H1 (cell line): Measurements from ENCODE around the gene SPTBN1. TPM values are rescaled to one million over a fixed set of nuclear protein-coding genes. Genes with fewer than 3 reads are reported as not detected.

Experiments
- CTCF ChIA-PET: fragments of 300-600 bp; sonication (Branson Sonifier 250); formaldehyde crosslinking; loops from one replicate; lab custom pipeline; 2021; ENCODE audit not compliant: partially characterized antibody; lab: Charles Lee
- POLR2A ChIA-PET: fragments of 300-600 bp; sonication (Branson Sonifier 250); formaldehyde crosslinking; loops from one replicate; lab custom pipeline; 2021; ENCODE audit warnings: inconsistent platforms; ENCODE audit not compliant: partially characterized antibody; lab: Charles Lee
- DNase-seq, 2 experiments: peaks; one replicate each; pipeline versions ENCODE4 v3.0.0 to v3.0.0-alpha.2; 2010 to 2022; ENCODE audit warnings: low spot score in 2 of 2, low read depth in 1 of 2, mixed read lengths in 1 of 2
- FAIRE-seq: peaks from 2 replicates; lab custom pipeline; 2011; peaks lifted over from hg19 to GRCh38; lab: Jason Lieb, UNC
- H2AFZ ChIP-seq: 2 replicates; pipeline ENCODE4 v1.8.1; 2012; ENCODE audit warnings: low read length, inconsistent platforms
- H2AK5ac ChIP-seq: 2 replicates; pipeline ENCODE4 v1.6.1; 2013; ENCODE audit warnings: low read depth, low read length
- H2BK120ac ChIP-seq: replicated peaks from 2 replicates; pipeline ENCODE3; 2013; ENCODE audit warnings: low read depth, low read length, inconsistent platforms
- H2BK12ac ChIP-seq: 2 replicates; pipeline ENCODE4 v1.6.1; 2013; ENCODE audit warnings: low read depth, low read length
- H2BK15ac ChIP-seq: 2 replicates; pipeline ENCODE4 v1.6.1; 2013; ENCODE audit warnings: low read length
- H2BK20ac ChIP-seq: 2 replicates; pipeline ENCODE4 v1.6.1; 2013; ENCODE audit warnings: low read length
- H2BK5ac ChIP-seq: 2 replicates; pipeline ENCODE4 v1.6.1; 2013; ENCODE audit warnings: low read depth, low read length
- H3K14ac ChIP-seq: 2 replicates; pipeline ENCODE4 v1.6.1; 2013; ENCODE audit warnings: inconsistent platforms; ENCODE audit not compliant: insufficient read length
- H3K18ac ChIP-seq: 2 replicates; pipeline ENCODE4 v1.6.1; 2013; ENCODE audit warnings: low read length; ENCODE audit errors: extremely low read depth
- H3K23ac ChIP-seq: 2 replicates; pipeline ENCODE4 v1.6.1; 2013; ENCODE audit warnings: inconsistent platforms; ENCODE audit not compliant: insufficient read length
- H3K23me2 ChIP-seq: 2 replicates; pipeline ENCODE4 v1.6.1; 2013; ENCODE audit warnings: low read depth, low read length
- H3K27ac ChIP-seq: 2 replicates; pipeline ENCODE4 v1.6.1; 2011; ENCODE audit warnings: low read depth, low read length, inconsistent platforms
- H3K27me3 ChIP-seq, 4 experiments: replicated peaks in 1 of 4; 1 replicate in 1 of 4; 2 replicates in 3 of 4; pipeline versions ENCODE4 v1.6.1 to v1.8.1; 2011 to 2013; ENCODE audit warnings: low read length in 3 of 4, mild to moderate bottlenecking in 3 of 4, inconsistent platforms in 2 of 4, mixed read lengths in 2 of 4, moderate library complexity in 1 of 4; ENCODE audit not compliant: control insufficient read depth in 3 of 4, insufficient read depth in 3 of 4; ENCODE audit errors: extremely low read depth in 1 of 4
- H3K36me3 ChIP-seq, 4 experiments: 2 replicates each; pipeline versions ENCODE4 v1.6.1 to v1.8.1; 2011 to 2013; ENCODE audit warnings: mild to moderate bottlenecking in 4 of 4, low read length in 3 of 4, moderate library complexity in 2 of 4, control low read depth in 1 of 4, inconsistent platforms in 1 of 4; ENCODE audit not compliant: insufficient read depth in 4 of 4, control insufficient read depth in 2 of 4
- H3K4ac ChIP-seq: replicated peaks from 2 replicates; pipeline ENCODE3; 2013; ENCODE audit warnings: low read length, low read depth, mixed read lengths, inconsistent platforms; ENCODE audit not compliant: insufficient read length
- H3K4me1 ChIP-seq, 4 experiments: replicated peaks in 1 of 4; 1 replicate in 1 of 4; 2 replicates in 3 of 4; pipeline versions ENCODE4 v1.6.1 to v1.8.1; 2011 to 2013; ENCODE audit warnings: low read length in 3 of 4, inconsistent platforms in 2 of 4, mixed read lengths in 1 of 4; ENCODE audit not compliant: insufficient read depth in 4 of 4, control insufficient read depth in 3 of 4
- H3K4me2 ChIP-seq, 2 experiments: 2 replicates each; pipeline versions ENCODE4 v1.6.1 to v1.8.1; 2011 to 2013; ENCODE audit warnings: low read depth in 2 of 2, low read length in 2 of 2, control low read depth in 1 of 2, inconsistent platforms in 1 of 2, mild to moderate bottlenecking in 1 of 2; ENCODE audit not compliant: insufficient read depth in 1 of 2
- H3K4me3 ChIP-seq, 4 experiments: fragments of 200-600, 300-600 bp in 1 of 4; sonication (generic), shearing (Covaris generic), sonication (Bioruptor Twin) in 1 of 4; 2 replicates each; pipeline versions ENCODE4 v1.5.1 to v1.8.1; 2011 to 2016; ENCODE audit warnings: low read length in 4 of 4, low read depth in 3 of 4, control low read depth in 2 of 4, inconsistent platforms in 2 of 4, mild to moderate bottlenecking in 2 of 4, mixed read lengths in 1 of 4, moderate library complexity in 1 of 4; ENCODE audit not compliant: insufficient read depth in 2 of 4; ENCODE audit errors: extremely low read depth in 1 of 4
- H3K56ac ChIP-seq: replicated peaks from 2 replicates; pipeline ENCODE3; 2013; ENCODE audit warnings: low read depth, mild to moderate bottlenecking, mixed read lengths, low read length, inconsistent platforms; ENCODE audit not compliant: insufficient read length
- H3K79me1 ChIP-seq: 2 replicates; pipeline ENCODE4 v1.6.1; 2013; ENCODE audit warnings: low read depth, low read length, control low read depth
- H3K79me2 ChIP-seq, 2 experiments: 2 replicates each; pipeline versions ENCODE4 v1.6.1 to v1.8.1; 2012 to 2013; ENCODE audit warnings: low read length in 2 of 2, mild to moderate bottlenecking in 2 of 2, inconsistent platforms in 1 of 2; ENCODE audit not compliant: insufficient read depth in 2 of 2, control insufficient read depth in 1 of 2
- H3K9ac ChIP-seq, 4 experiments: replicated peaks in 1 of 4; 1 replicate in 1 of 4; 2 replicates in 3 of 4; pipeline versions ENCODE4 v1.6.1 to v1.8.1; 2011 to 2013; ENCODE audit warnings: low read depth in 3 of 4, low read length in 3 of 4, control low read depth in 2 of 4, mild to moderate bottlenecking in 2 of 4, moderate library complexity in 2 of 4, inconsistent platforms in 1 of 4; ENCODE audit errors: extremely low read depth in 1 of 4
- H3K9me3 ChIP-seq, 2 experiments: 2 replicates each; pipeline versions ENCODE4 v1.6.1 to v1.8.1; 2012 to 2013; ENCODE audit warnings: mild to moderate bottlenecking in 2 of 2, moderate library complexity in 2 of 2, control low read depth in 1 of 2, inconsistent platforms in 1 of 2, low read depth in 1 of 2, low read length in 1 of 2, mixed read lengths in 1 of 2; ENCODE audit not compliant: insufficient read depth in 2 of 2
- H4K20me1 ChIP-seq, 2 experiments: replicated peaks in 1 of 2; 2 replicates each; pipeline versions ENCODE3 to v1.8.1; 2011 to 2013; ENCODE audit warnings: inconsistent platforms in 2 of 2, low read length in 2 of 2, mild to moderate bottlenecking in 1 of 2; ENCODE audit not compliant: insufficient read depth in 2 of 2, control insufficient read depth in 1 of 2
- H4K5ac ChIP-seq: 2 replicates; pipeline ENCODE4 v1.6.1; 2013; ENCODE audit warnings: low read length, low read depth, mixed read lengths, inconsistent platforms; ENCODE audit not compliant: insufficient read length
- H4K8ac ChIP-seq: 2 replicates; pipeline ENCODE4 v1.8.0; 2013; ENCODE audit warnings: mild to moderate bottlenecking, moderate library complexity, low read length, inconsistent platforms; ENCODE audit not compliant: insufficient read depth; ENCODE audit errors: extremely low read depth
- H4K91ac ChIP-seq: replicated peaks from 2 replicates; pipeline ENCODE3; 2013; ENCODE audit warnings: low read length, mixed read lengths, inconsistent platforms; ENCODE audit not compliant: insufficient read length
- CHD7 ChIP-seq: fragments of 300-600 bp; sonication (generic); IDR thresholded peaks from 2 replicates; pipeline ENCODE4 v1.7.1; 2012; ENCODE audit warnings: low read length, moderate library complexity, mild to moderate bottlenecking, inconsistent platforms; ENCODE audit not compliant: insufficient replicate concordance
- WGBS, 2 experiments: shearing (Covaris generic) in 1 of 2; methylation state at CpG; one replicate each; pipeline versions ENCODE4 v1.1.6 to v1.1.7; 2013 to 2015; ENCODE audit warnings: low lambda C conversion rate in 2 of 2, mixed read lengths in 2 of 2, inconsistent platforms in 1 of 2, low coverage in 1 of 2, missing lambda C conversion rate in 1 of 2; ENCODE audit not compliant: insufficient replicate concordance in 2 of 2, insufficient coverage in 1 of 2, insufficient read length in 1 of 2; ENCODE audit errors: extremely low coverage in 1 of 2, missing lambda C conversion rate in 1 of 2; 5-methylcytosine and 5-hydroxymethylcytosine counted together
- polyA plus RNA-seq, 7 experiments: library from polyadenylated mRNA; depleted of rRNA in 3 of 7; stranded (reverse) in 5 of 7; unstranded in 2 of 7; fragments of >200 nt in 5 of 7; fragments of 200-250 nt in 2 of 7; gene quantifications; 1 replicate in 5 of 7; 2 replicates in 1 of 7; 4 replicates in 1 of 7; pipeline versions ENCODE4 v1.2.1 to v1.2.3, GENCODE V29; 2011 to 2013; ENCODE audit warnings: missing spikeins in 2 of 7, mixed read lengths in 2 of 7
- total RNA-seq: library from RNA; stranded (reverse); fragmentation: NEBNext Ultra II Directional; extraction: Animal tissue kit (Norgen Biotek cat#: 25700); gene quantifications from 2 replicates; pipeline ENCODE4 v1.2.1, GENCODE V29; 2021

Gene SPTBN1
- total and polyA plus RNA-seq, 2 of the 8 experiments (the other 6 are each of a cell fraction or from before 2014, with no cell fraction given), result 31.8 to 180 TPM

GRCh38 chr2:54430649-54431048, 25.5 kb upstream of the SPTBN1 start:
- Histone ChIP-seq H3K9me3 (no peaks in the 10 kb centered on the region), H3K23me2 (no peaks in the 10 kb centered on the region), H3K27ac (no peak overlapping the region), H3K4ac (no peak overlapping the region), H3K14ac (no peak overlapping the region), H2AK5ac (no peak overlapping the region), H2BK5ac (no peak overlapping the region), H3K79me1 (no peaks in the 10 kb centered on the region), H3K79me2 (no peaks in the 10 kb centered on the region), H3K27me3 (no peaks in the 10 kb centered on the region), H4K20me1 (no peaks in the 10 kb centered on the region), H2BK20ac (no peak overlapping the region), H3K18ac (no peak overlapping the region), H3K9ac (no peak overlapping the region), H2AFZ (no peak overlapping the region), H3K56ac (no peak overlapping the region), H4K8ac (no peak overlapping the region), H3K4me2 (no peak overlapping the region), H3K36me3 (no peaks in the 10 kb centered on the region), H4K91ac (no peak overlapping the region), H3K23ac (no peak overlapping the region), H2BK120ac (no peak overlapping the region), H3K4me1 (no peaks in the 10 kb centered on the region), H2BK15ac (no peak overlapping the region), H2BK12ac (no peak overlapping the region), H3K4me3 (no peak overlapping the region), H4K5ac (no peak overlapping the region)
- ChIA-PET POLR2A (no interaction called here), CTCF (no interaction called here)
- FAIRE-seq (no peak), DNase-seq (no peak)
- 88% methylated on average over 5 of the region's 5 CpGs; no CpG with 5 or more reads in 1 of the 2 experiments for WGBS, 2 experiments
- no peak for TF ChIP-seq CHD7
